Uterus (tissue), 4 donors: ENCODE results near the gene SQOR. TPM values are rescaled to one million over a fixed set of nuclear protein-coding genes. Genes with fewer than 3 reads are reported as not detected.
"Not testable (repeated sequence)": the region's sequence is repeated elsewhere in the genome, so short reads cannot be mapped to it uniquely, and the experiment has no call there.

Experiments
- DNase-seq, 2 donors: peaks; one replicate each; pipeline ENCODE4 v3.0.0-alpha.2; 2019 to 2020
- H3K27ac ChIP-seq, 2 donors: fragments of 200-600 bp; sonication (generic); 1 replicate in 1 of 2; 2 replicates in 1 of 2; pipeline ENCODE4 v1.5.1; 2016 to 2018
- H3K27me3 ChIP-seq, 2 donors: fragments of 200-600 bp; sonication (generic); one replicate each; pipeline ENCODE4 v1.5.1; 2018 to 2019; ENCODE audit warnings: control low read depth in 1 of 2
- H3K36me3 ChIP-seq, 2 donors: fragments of 200-600 bp; sonication (generic); one replicate each; pipeline ENCODE4 v1.5.1; 2019; ENCODE audit warnings: control low read depth in 1 of 2
- H3K4me1 ChIP-seq, 2 donors: fragments of 200-600 bp; sonication (generic); one replicate each; pipeline ENCODE4 v1.5.1; 2018 to 2019; ENCODE audit warnings: control low read depth in 1 of 2
- H3K4me3 ChIP-seq, 2 donors: fragments of 200-600 bp; sonication (generic); 1 replicate in 1 of 2; 2 replicates in 1 of 2; pipeline ENCODE4 v1.5.1; 2018 to 2019; ENCODE audit warnings: mild to moderate bottlenecking in 1 of 2
- H3K9me3 ChIP-seq, 2 donors: fragments of 200-600 bp; sonication (generic); one replicate each; pipeline ENCODE4 v1.5.1; 2019; ENCODE audit warnings: control low read depth in 1 of 2
- CTCF ChIP-seq, 4 experiments: fragments of 200-600 bp in 2 of 4; fragments of 450-650 bp in 2 of 4; sonication (generic) in 2 of 4; IDR thresholded peaks; one replicate each; pipeline ENCODE4 v1.5.1; 2016 to 2019; ENCODE audit warnings: antibody characterized with exemption in 4 of 4, mild to moderate bottlenecking in 2 of 4, moderate library complexity in 1 of 4
- POLR2A ChIP-seq, 2 donors: fragments of 450-650 bp; IDR thresholded peaks; one replicate each; pipeline ENCODE4 v1.6.1; 2016; ENCODE audit warnings: antibody characterized with exemption in 2 of 2, mild to moderate bottlenecking in 1 of 2, moderate library complexity in 1 of 2
- intact Hi-C: fragments of 100-400 bp; cut with DNase I; formaldehyde crosslinking; loops from one replicate; pipeline ENCODE4 v1.15.1; 2023; ENCODE audit warnings: low total_unique reads
- total RNA-seq, 4 donors: library from RNA; depleted of rRNA in 3 of 4; stranded (reverse); fragments of >200 nt in 3 of 4; gene quantifications; one replicate each; pipeline versions ENCODE4 v1.1.0 to v1.2.4, GENCODE V29; 2014 to 2023
- donor health status: DM: yes; HTN: yes; CAD: no.

The SQOR gene
- total RNA-seq, 4 donors from 2014 or later: 11.5 to 37.1 (median 19.3) TPM

GRCh38 chr15:45644437-45644836 is 9.6 kb downstream of the SQOR start:
- intact Hi-C loops: no loop called here
- H3K27me3 ChIP-seq: no peaks in the 10 kb centered on the region
- H3K9me3 ChIP-seq: no peaks in the 10 kb centered on the region
- no peak overlapping the region for H3K4me3 ChIP-seq
- H3K4me1 ChIP-seq: peaks cover 5 to 6% of the 10 kb centered on the region in 2 donors
- no peak overlapping the region for H3K27ac ChIP-seq
- no peaks in the 10 kb centered on the region for H3K36me3 ChIP-seq
- no peak for DNase-seq
- TF ChIP-seq POLR2A (IDR thresholded peaks at IDR 0.05): no peak

- H3K27ac ChIP-seq: peak overlapping the region in 1 of 2 donors; percentile 22
- TF ChIP-seq POLR2A (IDR thresholded peaks at IDR 0.05): no peak
- no peak for TF ChIP-seq CTCF (IDR thresholded peaks at IDR 0.05)
- H3K4me1 ChIP-seq: peaks cover 5 to 6% of the 10 kb centered on the region in 2 donors
- no peaks in the 10 kb centered on the region for H3K36me3 ChIP-seq
- intact Hi-C loops: no loop called here
- DNase-seq: no peak
- H3K9me3 ChIP-seq: no peaks in the 10 kb centered on the region
- H3K27me3 ChIP-seq: no peaks in the 10 kb centered on the region
- no peak overlapping the region for H3K4me3 ChIP-seq
Measured at GRCh38 chr15:45645026-45645980, 10.5 kb downstream of the SQOR start.

GRCh38 chr15:45646220-45646619 is 11.4 kb downstream of the SQOR start:
- intact Hi-C loops: no loop called here
- Histone ChIP-seq H3K4me3 (no peak overlapping the region), H3K27me3 (no peaks in the 10 kb centered on the region), H3K9me3 (no peaks in the 10 kb centered on the region), H3K4me1 (peaks cover 0 to 6% of the 10 kb centered on the region in 2 donors), H3K36me3 (no peaks in the 10 kb centered on the region), H3K27ac (peak overlapping the region in 1 of 2 donors; percentile 22)
- TF ChIP-seq POLR2A (IDR thresholded peaks at IDR 0.05): no peak
- TF ChIP-seq CTCF (IDR thresholded peaks at IDR 0.05): no peak
- no peak for DNase-seq

GRCh38 chr15:45647828-45648227 is 13.0 kb downstream of the SQOR start:
- no peak for DNase-seq
- intact Hi-C loops: no loop called here
- Histone ChIP-seq H3K36me3 (no peaks in the 10 kb centered on the region), H3K9me3 (no peaks in the 10 kb centered on the region), H3K4me1 (peaks cover 0 to 6% of the 10 kb centered on the region in 2 donors), H3K27me3 (no peaks in the 10 kb centered on the region), H3K27ac (no peak overlapping the region), H3K4me3 (no peak overlapping the region)
- TF ChIP-seq POLR2A (IDR thresholded peaks at IDR 0.05): no peak
- no peak for TF ChIP-seq CTCF (IDR thresholded peaks at IDR 0.05)

GRCh38 chr15:45648521-45649200 is 13.8 kb downstream of the SQOR start:
- H3K4me3 ChIP-seq: no peak overlapping the region
- intact Hi-C loops: no loop called here
- H3K27ac ChIP-seq: no peak overlapping the region
- H3K9me3 ChIP-seq: no peaks in the 10 kb centered on the region
- peaks cover 0 to 6% of the 10 kb centered on the region in 2 donors for H3K4me1 ChIP-seq
- TF ChIP-seq POLR2A (IDR thresholded peaks at IDR 0.05) (no peak), CTCF (IDR thresholded peaks at IDR 0.05) (no peak)
- no peak for DNase-seq
- H3K36me3 ChIP-seq: no peaks in the 10 kb centered on the region
- H3K27me3 ChIP-seq: no peaks in the 10 kb centered on the region

- H3K36me3 ChIP-seq, DNase-seq, H3K4me1 ChIP-seq, H3K27me3 ChIP-seq, intact Hi-C loops, H3K27ac ChIP-seq, H3K9me3 ChIP-seq, H3K4me3 ChIP-seq: not testable (repeated sequence)
Measured at GRCh38 chr15:45650007-45650406, 15.2 kb downstream of the SQOR start.
